GM12892 (cell line): ENCODE results near the gene LSM10.

ENCODE experiments used
- POLR2A ChIP-seq: IDR thresholded peaks from 2 replicates; pipeline ENCODE4 v1.6.1; 2011; ENCODE audit warnings: low read depth, low read length, control low read depth
- TAF1 ChIP-seq: IDR thresholded peaks from 2 replicates; pipeline ENCODE4 v1.6.1; 2011; ENCODE audit warnings: low read depth, mild to moderate bottlenecking, control low read depth, low read length, borderline replicate concordance

- TF ChIP-seq POLR2A (no peak), TAF1 (no peak)
Observed at GRCh38 chr1:36425791-36426190, 28.1 kb upstream of the LSM10 start.
